Left lung (tissue), 10 donors: ENCODE data around the gene TBL1X. TPM values are rescaled to one million over a fixed set of nuclear protein-coding genes. Genes with fewer than 3 reads are reported as not detected.

Source experiments
- ATAC-seq: fragments of 200-7000 bp; cut with Tn5 transposase; one replicate; pipeline ENCODE4 v1.9.1; 2020; ENCODE audit warnings: moderate library complexity
- DNase-seq, 4 donors: peaks; one replicate each; pipeline ENCODE4 v3.0.0-alpha.2; 2013 to 2020
- H3K27ac ChIP-seq, 2 donors: fragments of 200-600 bp; sonication (generic) in 1 of 2; one replicate each; pipeline versions ENCODE4 v1.5.0 to v1.8.0; 2020 to 2021
- H3K27me3 ChIP-seq, 2 donors: fragments of 200-600 bp; sonication (generic) in 1 of 2; one replicate each; pipeline versions ENCODE4 v1.5.0 to v1.8.0; 2020 to 2021
- H3K36me3 ChIP-seq, 2 donors: fragments of 200-600 bp; sonication (generic) in 1 of 2; one replicate each; pipeline versions ENCODE4 v1.5.0 to v1.8.0; 2020 to 2021
- H3K4me1 ChIP-seq, 2 donors: fragments of 200-600 bp; one replicate each; pipeline ENCODE4 v1.8.0; 2021
- H3K4me3 ChIP-seq, 2 donors: fragments of 200-600 bp; sonication (generic) in 1 of 2; one replicate each; pipeline versions ENCODE4 v1.5.0 to v1.8.0; 2020 to 2021; ENCODE audit warnings: mild to moderate bottlenecking in 1 of 2
- H3K9me3 ChIP-seq, 2 donors: fragments of 200-600 bp; sonication (generic) in 1 of 2; one replicate each; pipeline versions ENCODE4 v1.5.0 to v1.8.0; 2020 to 2021
- intact Hi-C, 2 donors: fragments of 100-400 bp; cut with DNase I; formaldehyde crosslinking; loops; one replicate each; pipeline versions ENCODE4 v1.11.2 to v1.14.2; 2022
- polyA plus RNA-seq, 6 donors: library from polyadenylated mRNA; unstranded; fragments of 120-200 nt; gene quantifications; one replicate each; pipeline ENCODE4 v1.2.1, GENCODE V29; 2013; ENCODE audit not compliant: insufficient read length in 6 of 6
- total RNA-seq, 2 donors: library from RNA; stranded (reverse); fragmentation: NEBNext Ultra II Directional; extraction: Animal tissue kit (Norgen Biotek cat#: 25700); gene quantifications; one replicate each; pipeline ENCODE4 v1.2.1, GENCODE V29; 2021
- TF ChIP-seq, protein P1 (sequence below), 2 donors: fragments of 200-600 bp; sonication (generic) in 1 of 2; IDR thresholded peaks; one replicate each; pipeline versions ENCODE4 v1.5.0 to v1.8.0; 2021; ENCODE audit warnings: antibody characterized with exemption in 2 of 2
- donor health status: DM: no; HTN: yes; CAD: no.
- donor health status: DM: no; HTN: no; CAD: no.

The TBL1X gene
- total and polyA plus RNA-seq, 8 donors: 13.4 to 24.6 (median 21.6) TPM

DNA sequence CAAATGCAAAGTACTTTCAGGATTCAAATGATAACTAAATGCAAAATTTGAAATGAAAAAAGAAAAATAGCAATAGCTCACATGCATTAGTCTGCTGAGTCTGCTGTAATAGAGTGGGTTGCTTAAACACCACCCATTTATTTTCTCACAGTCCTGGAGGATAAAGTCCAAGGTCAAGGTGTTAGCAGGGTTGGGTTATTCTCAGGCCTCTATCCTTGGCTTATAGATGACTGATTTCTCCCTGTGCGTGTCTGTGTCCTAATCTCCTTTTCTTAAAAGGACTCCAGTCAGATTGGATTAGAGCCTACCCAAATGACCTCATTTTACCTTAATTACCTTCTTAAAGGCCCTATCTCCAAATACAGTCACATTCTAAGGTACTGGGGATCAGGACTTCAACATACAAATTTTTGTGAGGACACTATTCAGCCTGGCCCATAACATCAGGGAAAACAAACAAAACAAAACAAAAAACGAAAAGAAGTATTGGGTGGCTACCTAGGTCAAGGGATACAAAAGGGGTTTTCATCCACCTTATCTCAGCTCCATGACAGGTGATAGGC is 6.3 kb upstream of the TBL1X start:
- intact Hi-C loops: no loop called here
- H3K4me3 ChIP-seq: no peak overlapping the region
- H3K27me3 ChIP-seq: peaks cover 0 to under 1% of the 10 kb centered on the region in 2 donors
- peaks cover 6 to 28% of the 10 kb centered on the region in 2 donors for H3K4me1 ChIP-seq
- ATAC-seq (no peak), DNase-seq (no peak)
- TF ChIP-seq, protein P1, sequence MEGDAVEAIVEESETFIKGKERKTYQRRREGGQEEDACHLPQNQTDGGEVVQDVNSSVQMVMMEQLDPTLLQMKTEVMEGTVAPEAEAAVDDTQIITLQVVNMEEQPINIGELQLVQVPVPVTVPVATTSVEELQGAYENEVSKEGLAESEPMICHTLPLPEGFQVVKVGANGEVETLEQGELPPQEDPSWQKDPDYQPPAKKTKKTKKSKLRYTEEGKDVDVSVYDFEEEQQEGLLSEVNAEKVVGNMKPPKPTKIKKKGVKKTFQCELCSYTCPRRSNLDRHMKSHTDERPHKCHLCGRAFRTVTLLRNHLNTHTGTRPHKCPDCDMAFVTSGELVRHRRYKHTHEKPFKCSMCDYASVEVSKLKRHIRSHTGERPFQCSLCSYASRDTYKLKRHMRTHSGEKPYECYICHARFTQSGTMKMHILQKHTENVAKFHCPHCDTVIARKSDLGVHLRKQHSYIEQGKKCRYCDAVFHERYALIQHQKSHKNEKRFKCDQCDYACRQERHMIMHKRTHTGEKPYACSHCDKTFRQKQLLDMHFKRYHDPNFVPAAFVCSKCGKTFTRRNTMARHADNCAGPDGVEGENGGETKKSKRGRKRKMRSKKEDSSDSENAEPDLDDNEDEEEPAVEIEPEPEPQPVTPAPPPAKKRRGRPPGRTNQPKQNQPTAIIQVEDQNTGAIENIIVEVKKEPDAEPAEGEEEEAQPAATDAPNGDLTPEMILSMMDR (IDR thresholded peaks at IDR 0.05): no peak
- H3K9me3 ChIP-seq: no peaks in the 10 kb centered on the region
- no peak overlapping the region for H3K27ac ChIP-seq
- H3K36me3 ChIP-seq: no peaks in the 10 kb centered on the region

DNA sequence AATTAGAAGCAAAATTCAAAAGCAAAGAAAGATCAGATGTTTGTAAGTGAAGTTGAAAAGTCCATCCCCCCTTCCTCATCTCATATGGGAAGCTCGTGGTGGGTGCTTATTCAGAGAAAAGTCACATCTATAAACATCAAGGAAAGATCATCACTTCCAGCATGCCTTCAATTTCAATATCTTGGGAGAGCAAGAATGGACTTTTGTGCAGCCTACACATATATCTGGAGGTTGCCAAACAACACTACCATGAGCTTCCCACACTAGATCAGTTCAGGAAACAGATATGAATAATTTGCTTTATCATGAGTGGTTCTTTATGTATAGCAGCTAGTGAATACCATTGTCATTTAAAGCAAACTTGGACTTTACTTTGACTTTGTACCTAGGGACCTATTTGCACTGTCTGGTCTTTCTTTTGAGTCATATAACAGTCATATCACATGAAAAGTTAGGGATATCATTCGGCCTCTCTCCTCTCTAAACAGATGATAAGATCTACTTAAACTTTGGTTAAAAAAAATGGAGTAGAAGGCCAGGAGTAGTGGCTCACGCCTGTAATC is 5.6 kb upstream of the TBL1X start:
- H3K4me3 ChIP-seq: no peak overlapping the region
- H3K4me1 ChIP-seq: peaks cover 6 to 34% of the 10 kb centered on the region in 2 donors
- no peak for DNase-seq
- peaks cover 0 to 7% of the 10 kb centered on the region in 2 donors for H3K27me3 ChIP-seq
- H3K27ac ChIP-seq: no peak overlapping the region
- TF ChIP-seq, protein P1 (IDR thresholded peaks at IDR 0.05): no peak
- no peaks in the 10 kb centered on the region for H3K36me3 ChIP-seq
- no peaks in the 10 kb centered on the region for H3K9me3 ChIP-seq
- no peak for ATAC-seq
- intact Hi-C loops: no loop called here

- DNase-seq (no peak), ATAC-seq (no peak)
- no peaks in the 10 kb centered on the region for H3K9me3 ChIP-seq
- intact Hi-C loops: loop anchor here in 1 of 2 donors (5.0 kb wide), 1 partner anchor 119 kb away; no protein-coding TSS in a partner anchor
- peaks cover 6 to 31% of the 10 kb centered on the region in 2 donors for H3K4me1 ChIP-seq
- no peak overlapping the region for H3K4me3 ChIP-seq
- no peaks in the 10 kb centered on the region for H3K36me3 ChIP-seq
- no peak overlapping the region for H3K27ac ChIP-seq
- TF ChIP-seq, protein P1 (IDR thresholded peaks at IDR 0.05): no peak
- H3K27me3 ChIP-seq: peaks cover 0 to 14% of the 10 kb centered on the region in 2 donors
Observed at GRCh38 chrX:9461087-9461486, 3.8 kb upstream of the TBL1X start.

- peaks cover 0 to 17% of the 10 kb centered on the region in 2 donors for H3K27me3 ChIP-seq
- DNase-seq: no peak
- no peak for ATAC-seq
- H3K9me3 ChIP-seq: no peaks in the 10 kb centered on the region
- intact Hi-C loops: loop anchor here in 1 of 2 donors (5.0 kb wide), 1 partner anchor 120 kb away; no protein-coding TSS in a partner anchor
- peak overlapping the region in 1 of 2 donors; percentile 79 for H3K27ac ChIP-seq
- H3K4me3 ChIP-seq: no peak overlapping the region
- TF ChIP-seq, protein P1 (IDR thresholded peaks at IDR 0.05): no peak
- H3K36me3 ChIP-seq: no peaks in the 10 kb centered on the region
- H3K4me1 ChIP-seq: peaks cover 6 to 35% of the 10 kb centered on the region in 2 donors
Observed at GRCh38 chrX:9462456-9462855, 2.4 kb upstream of the TBL1X start.

GRCh38 chrX:9465380-9466123 is 694 bp downstream of the TBL1X start:
- DNase-seq: peak in 2 of 4 donors; percentile 14 to 77
- peak overlapping the region; percentile 50 to 54 for H3K4me3 ChIP-seq
- peak overlapping the region in 1 of 2 donors; percentile 65 for H3K27ac ChIP-seq
- H3K4me1 ChIP-seq: peaks cover 6 to 35% of the 10 kb centered on the region in 2 donors
- TF ChIP-seq, protein P1 (IDR thresholded peaks at IDR 0.05): no peak
- ATAC-seq: peak; percentile 5
- intact Hi-C loops: no loop called here
- H3K27me3 ChIP-seq: peaks cover 0 to 19% of the 10 kb centered on the region in 2 donors
- H3K9me3 ChIP-seq: no peaks in the 10 kb centered on the region
- no peaks in the 10 kb centered on the region for H3K36me3 ChIP-seq
